GM12878 (cell line): Measurements from ENCODE around the gene SCP2.

ENCODE experiments used
- CBFB ChIP-seq: IDR thresholded peaks from 2 replicates; pipeline ENCODE4 v1.6.1; 2016; ENCODE audit warnings: antibody characterized with exemption, low read depth
- CEBPB ChIP-seq, 2 experiments: fragments of 150-350 bp in 1 of 2; IDR thresholded peaks; 2 replicates each; pipeline ENCODE4 v1.6.1; 2012 to 2014; ENCODE audit warnings: low read depth in 2 of 2, low read length in 2 of 2, borderline replicate concordance in 1 of 2, inconsistent platforms in 1 of 2
- CTCF ChIP-seq, 3 experiments: IDR thresholded peaks in 2 of 3; conservative IDR thresholded peaks in 1 of 3; 2 replicates each; pipeline ENCODE4 v1.5.1; 2011; ENCODE audit warnings: low read depth in 3 of 3, low read length in 3 of 3, mild to moderate bottlenecking in 3 of 3, control low read depth in 2 of 3, moderate library complexity in 2 of 3, inconsistent platforms in 1 of 3, mixed read lengths in 1 of 3; ENCODE audit not compliant: control insufficient read depth in 2 of 3, insufficient read depth in 1 of 3; ENCODE audit errors: extremely low read depth in 1 of 3
- E2F4 ChIP-seq: IDR thresholded peaks from 2 replicates; pipeline ENCODE4 v1.6.1; 2012; ENCODE audit warnings: low read depth, low read length, improper control_type of control experiment
- E4F1 ChIP-seq: fragments of 450-650 bp; IDR thresholded peaks from 2 replicates; pipeline ENCODE4 v1.6.1; 2018; ENCODE audit warnings: borderline replicate concordance, mild to moderate bottlenecking; ENCODE audit not compliant: partially characterized antibody
- MLLT1 ChIP-seq: fragments of 450-650 bp; IDR thresholded peaks from 2 replicates; pipeline ENCODE4 v1.6.1; 2016; ENCODE audit warnings: mild to moderate bottlenecking
- SMAD1 ChIP-seq: fragments of 450-650 bp; IDR thresholded peaks from 2 replicates; pipeline ENCODE4 v1.6.1; 2018; ENCODE audit warnings: mild to moderate bottlenecking, low read depth; ENCODE audit not compliant: partially characterized antibody
- SP1 ChIP-seq: IDR thresholded peaks from one replicate; pipeline ENCODE4 v1.6.1; 2011; ENCODE audit warnings: low read depth, low read length

GRCh38 chr1:53075761-53076163, 148.7 kb downstream of the SCP2 start:
- TF ChIP-seq CTCF (IDR thresholded peaks at IDR 0.05 in 2 of 3, conservative IDR thresholded peaks at IDR 0.05 in 1 of 3; ENCODE audit: control insufficient read depth in 2 of 3, extremely low read depth in 1 of 3, insufficient read depth in 1 of 3, low read depth in 3 of 3, low read length in 3 of 3) (no peak), SP1 (no peak), CBFB (no peak), CEBPB (IDR thresholded peaks at IDR 0.05; ENCODE audit: borderline replicate concordance in 1 of 2, low read depth in 2 of 2, low read length in 2 of 2) (no peak), MLLT1 (no peak), E4F1 (no peak), E2F4 (no peak), SMAD1 (no peak)
